ENCODE measurements around the gene FOCAD. TPM values are rescaled to one million over a fixed set of nuclear protein-coding genes. Genes with fewer than 3 reads are reported as not detected.
A peak's percentile ranks its signal among the peaks of the same experiment; 100 is the strongest.

Gene FOCAD
- total RNA-seq, 1 experiment from 2014 or later: 23.8 TPM

- Mint-ChIP-seq H3K27me3 (ENCODE audit: unreplicated experiment) (no peaks in the 10 kb centered on the region), H3K9me3 (ENCODE audit: low read depth, unreplicated experiment) (no peaks in the 10 kb centered on the region), H3K27ac (ENCODE audit: unreplicated experiment) (no peak overlapping the region), H3K4me3 (ENCODE audit: low read depth, unreplicated experiment) (no peak overlapping the region), H3K36me3 (ENCODE audit: insufficient read depth, unreplicated experiment) (no peaks in the 10 kb centered on the region), H3K4me1 (ENCODE audit: low read depth, unreplicated experiment) (no peaks in the 10 kb centered on the region)
- CTCF ChIA-PET: no interaction called here
- intact Hi-C loops (cut with micrococcal nuclease; ENCODE audit: unreplicated experiment): loop anchor here (1.0 to 10.0 kb wide), 2 partner anchors 226 to 260 kb away; partner anchors contain the start of gene MLLT3
- no TSS peak for BruUV-seq (replicated peaks)
- peak; percentile 54 for DNase-seq
- TF ChIP-seq, protein P1, sequence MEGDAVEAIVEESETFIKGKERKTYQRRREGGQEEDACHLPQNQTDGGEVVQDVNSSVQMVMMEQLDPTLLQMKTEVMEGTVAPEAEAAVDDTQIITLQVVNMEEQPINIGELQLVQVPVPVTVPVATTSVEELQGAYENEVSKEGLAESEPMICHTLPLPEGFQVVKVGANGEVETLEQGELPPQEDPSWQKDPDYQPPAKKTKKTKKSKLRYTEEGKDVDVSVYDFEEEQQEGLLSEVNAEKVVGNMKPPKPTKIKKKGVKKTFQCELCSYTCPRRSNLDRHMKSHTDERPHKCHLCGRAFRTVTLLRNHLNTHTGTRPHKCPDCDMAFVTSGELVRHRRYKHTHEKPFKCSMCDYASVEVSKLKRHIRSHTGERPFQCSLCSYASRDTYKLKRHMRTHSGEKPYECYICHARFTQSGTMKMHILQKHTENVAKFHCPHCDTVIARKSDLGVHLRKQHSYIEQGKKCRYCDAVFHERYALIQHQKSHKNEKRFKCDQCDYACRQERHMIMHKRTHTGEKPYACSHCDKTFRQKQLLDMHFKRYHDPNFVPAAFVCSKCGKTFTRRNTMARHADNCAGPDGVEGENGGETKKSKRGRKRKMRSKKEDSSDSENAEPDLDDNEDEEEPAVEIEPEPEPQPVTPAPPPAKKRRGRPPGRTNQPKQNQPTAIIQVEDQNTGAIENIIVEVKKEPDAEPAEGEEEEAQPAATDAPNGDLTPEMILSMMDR (IDR thresholded peaks at IDR 0.05; ENCODE audit: unreplicated experiment): peak; percentile 40
Observed at GRCh38 chr9:20884985-20885593, 201.0 kb downstream of the FOCAD start.

DNA sequence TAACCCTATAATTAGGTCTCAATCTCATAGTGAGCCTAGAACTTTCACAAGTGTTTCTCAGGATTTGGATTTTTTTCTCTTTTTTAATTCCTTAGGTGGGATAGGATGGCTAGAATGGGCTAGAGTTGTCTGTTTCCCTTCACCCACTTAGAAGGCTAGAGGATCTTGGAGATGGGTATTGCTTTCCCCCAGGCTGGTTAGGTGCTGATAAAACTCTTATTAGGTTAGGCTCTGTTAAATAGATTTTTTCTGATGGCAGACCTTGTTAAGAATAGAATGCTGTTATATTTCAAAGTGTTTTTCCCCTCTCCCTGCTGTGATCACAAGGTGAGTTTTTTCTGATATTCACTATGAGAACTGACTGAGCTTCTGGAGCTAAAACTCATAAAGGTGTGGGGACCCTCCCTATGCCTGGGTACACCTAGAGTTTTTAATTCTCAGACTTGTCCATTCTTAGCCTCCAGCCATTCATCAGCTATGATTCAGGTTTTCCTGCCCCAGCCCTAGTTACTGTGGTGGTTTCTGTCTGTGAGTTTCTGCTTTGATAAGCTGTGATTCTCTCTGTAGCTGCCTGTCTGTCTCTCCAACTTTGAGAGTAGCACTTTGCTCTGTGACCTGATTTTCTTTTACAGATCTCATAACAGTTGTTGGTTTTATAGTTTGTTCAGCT lies 215.0 kb downstream of the FOCAD start:
- intact Hi-C loops (cut with micrococcal nuclease; ENCODE audit: unreplicated experiment): no loop called here
- Mint-ChIP-seq H3K9me3 (ENCODE audit: low read depth, unreplicated experiment) (no peaks in the 10 kb centered on the region), H3K4me1 (ENCODE audit: low read depth, unreplicated experiment) (no peaks in the 10 kb centered on the region), H3K27me3 (ENCODE audit: unreplicated experiment) (no peaks in the 10 kb centered on the region), H3K4me3 (ENCODE audit: low read depth, unreplicated experiment) (no peak overlapping the region), H3K27ac (ENCODE audit: unreplicated experiment) (no peak overlapping the region), H3K36me3 (ENCODE audit: insufficient read depth, unreplicated experiment) (no peaks in the 10 kb centered on the region)
- TF ChIP-seq, protein P1 (IDR thresholded peaks at IDR 0.05; ENCODE audit: unreplicated experiment): no peak
- no peak for DNase-seq
- no TSS peak for BruUV-seq (replicated peaks)
- CTCF ChIA-PET: no interaction called here

DNA sequence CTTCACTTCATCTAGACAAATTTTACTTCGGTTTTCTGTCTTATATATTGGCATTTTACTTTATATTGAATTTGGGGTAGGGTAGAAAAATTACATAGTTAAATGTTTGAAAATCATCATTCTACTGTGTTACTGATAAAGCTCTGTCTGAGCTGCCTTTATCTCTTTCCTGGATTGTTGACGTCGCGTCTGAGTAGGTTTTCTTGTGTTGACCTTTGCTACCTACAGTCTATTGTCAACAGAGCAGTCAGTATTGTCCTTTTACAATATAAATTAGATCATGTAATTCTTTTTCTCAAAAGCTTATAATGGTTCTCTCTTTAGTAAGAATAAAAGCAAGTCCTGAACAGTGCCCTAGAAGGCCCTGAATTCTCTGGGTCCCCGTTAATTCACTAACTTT lies 219.2 kb downstream of the FOCAD start:
- H3K4me3 Mint-ChIP-seq (ENCODE audit: low read depth, unreplicated experiment): no peak overlapping the region
- TF ChIP-seq, protein P1 (IDR thresholded peaks at IDR 0.05; ENCODE audit: unreplicated experiment): no peak
- H3K27me3 Mint-ChIP-seq (ENCODE audit: unreplicated experiment): no peaks in the 10 kb centered on the region
- no peaks in the 10 kb centered on the region for H3K9me3 Mint-ChIP-seq (ENCODE audit: low read depth, unreplicated experiment)
- no peaks in the 10 kb centered on the region for H3K36me3 Mint-ChIP-seq (ENCODE audit: insufficient read depth, unreplicated experiment)
- H3K27ac Mint-ChIP-seq (ENCODE audit: unreplicated experiment): no peak overlapping the region
- intact Hi-C loops (cut with micrococcal nuclease; ENCODE audit: unreplicated experiment): no loop called here
- CTCF ChIA-PET: no interaction called here
- no peaks in the 10 kb centered on the region for H3K4me1 Mint-ChIP-seq (ENCODE audit: low read depth, unreplicated experiment)
- no peak for DNase-seq
- no TSS peak for BruUV-seq (replicated peaks)

DNA sequence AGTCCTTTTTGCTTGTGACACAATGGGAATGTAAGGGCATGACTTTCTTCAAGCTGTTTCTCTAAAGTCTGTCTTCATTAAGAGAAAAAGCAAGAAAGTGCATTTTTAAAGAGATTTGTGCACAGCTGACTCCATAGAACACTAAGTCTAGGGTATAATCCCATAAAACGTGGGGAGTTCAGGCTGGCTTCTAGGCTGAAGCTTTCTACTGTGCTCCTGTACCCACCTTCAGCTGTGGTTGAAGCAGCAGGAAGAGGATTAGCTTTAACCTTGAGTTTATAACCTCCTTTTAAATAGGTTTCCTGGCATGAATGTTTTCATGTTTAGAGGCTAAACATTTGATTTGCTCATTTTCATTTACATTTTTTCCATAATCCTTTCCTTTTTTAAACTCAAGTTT lies 220.9 kb downstream of the FOCAD start:
- Mint-ChIP-seq H3K27me3 (ENCODE audit: unreplicated experiment) (no peaks in the 10 kb centered on the region), H3K4me1 (ENCODE audit: low read depth, unreplicated experiment) (no peaks in the 10 kb centered on the region), H3K36me3 (ENCODE audit: insufficient read depth, unreplicated experiment) (no peaks in the 10 kb centered on the region), H3K27ac (ENCODE audit: unreplicated experiment) (no peak overlapping the region), H3K4me3 (ENCODE audit: low read depth, unreplicated experiment) (no peak overlapping the region), H3K9me3 (ENCODE audit: low read depth, unreplicated experiment) (no peaks in the 10 kb centered on the region)
- TF ChIP-seq, protein P1 (IDR thresholded peaks at IDR 0.05; ENCODE audit: unreplicated experiment): no peak
- intact Hi-C loops (cut with micrococcal nuclease; ENCODE audit: unreplicated experiment): no loop called here
- no TSS peak for BruUV-seq (replicated peaks)
- DNase-seq: no peak
- CTCF ChIA-PET: no interaction called here

All from Calu3 (cell line).